Left ventricle myocardium superior (tissue), 1 donor: ENCODE data around the gene LTB4R2. TPM values are rescaled to one million over a fixed set of nuclear protein-coding genes. Genes with fewer than 3 reads are reported as not detected.
"Not testable (repeated sequence)": the region's sequence is repeated elsewhere in the genome, so short reads cannot be mapped to it uniquely, and the experiment has no call there.

Source experiments
- ATAC-seq: fragments of 200-7000 bp; cut with Tn5 transposase; one replicate; pipeline ENCODE4 v1.9.1; 2020; ENCODE audit warnings: mild to moderate bottlenecking, moderate library complexity
- DNase-seq: peaks from one replicate; pipeline ENCODE4 v3.0.0-alpha.2; 2020
- intact Hi-C: fragments of 100-400 bp; cut with micrococcal nuclease; formaldehyde crosslinking; loops from one replicate; pipeline ENCODE4 v1.11.0; 2022
- total RNA-seq: library from RNA; stranded (reverse); fragmentation: NEBNext Ultra II Directional; extraction: Animal tissue kit (Norgen Biotek cat#: 25700); gene quantifications from one replicate; pipeline ENCODE4 v1.2.1, GENCODE V29; 2021
- donor health status: DM: no; HTN: yes; CAD: no; lungs with severe emphysema.

LTB4R2 gene
- total RNA-seq, 1 donor from 2014 or later: 1.5 TPM

- intact Hi-C loops: no loop called here
- no peak for DNase-seq
- no peak for ATAC-seq
Measured at GRCh38 chr14:24314377-24315193, 4.6 kb downstream of the LTB4R2 start.

GRCh38 chr14:24315243-24315806 is 5.4 kb downstream of the LTB4R2 start:
- DNase-seq (no peak), ATAC-seq (no peak)
- intact Hi-C loops: no loop called here

GRCh38 chr14:24315807-24316596 is 6.1 kb downstream of the LTB4R2 start:
- intact Hi-C loops: no loop called here
- DNase-seq (peak; percentile 76), ATAC-seq (peak; percentile 51)

- ATAC-seq: no peak
- intact Hi-C loops: no loop called here
- DNase-seq: no peak
Measured at GRCh38 chr14:24316597-24316950, 6.6 kb downstream of the LTB4R2 start.

- ATAC-seq (no peak), DNase-seq (no peak)
- intact Hi-C loops: no loop called here
Measured at GRCh38 chr14:24317141-24317928, 7.4 kb downstream of the LTB4R2 start.

GRCh38 chr14:24321212-24321975 is 11.5 kb downstream of the LTB4R2 start:
- intact Hi-C loops: no loop called here
- DNase-seq: no peak
- ATAC-seq: no peak

- intact Hi-C loops: no loop called here
- DNase-seq (no peak), ATAC-seq (no peak)
Measured at GRCh38 chr14:24322672-24323071, 12.7 kb downstream of the LTB4R2 start.

- DNase-seq (no peak), ATAC-seq (no peak)
- intact Hi-C loops: no loop called here
Measured at GRCh38 chr14:24323341-24323740, 13.4 kb downstream of the LTB4R2 start.

- ATAC-seq (no peak), DNase-seq (no peak)
- intact Hi-C loops: no loop called here
Measured at GRCh38 chr14:24324024-24324423, 14.1 kb downstream of the LTB4R2 start.

GRCh38 chr14:24325041-24325530 is 15.1 kb downstream of the LTB4R2 start:
- DNase-seq (no peak), ATAC-seq (no peak)
- intact Hi-C loops: no loop called here

- no peak for DNase-seq
- intact Hi-C loops: no loop called here
- no peak for ATAC-seq
Measured at GRCh38 chr14:24325963-24326362, 16.0 kb downstream of the LTB4R2 start.

- intact Hi-C loops: no loop called here
- peak; percentile 21 for ATAC-seq
- no peak for DNase-seq
Measured at GRCh38 chr14:24327303-24327702, 17.4 kb downstream of the LTB4R2 start.

GRCh38 chr14:24327914-24328313 is 18.0 kb downstream of the LTB4R2 start:
- ATAC-seq, intact Hi-C loops: not testable (repeated sequence)
- peak; percentile 73 for DNase-seq

GRCh38 chr14:24329073-24329663 is 19.2 kb downstream of the LTB4R2 start:
- ATAC-seq: no peak
- intact Hi-C loops: no loop called here

GRCh38 chr14:24329736-24330135 is 19.8 kb downstream of the LTB4R2 start:
- ATAC-seq (no peak), DNase-seq (peak; percentile 73)
- intact Hi-C loops: no loop called here

More at GRCh38 chr14:24329073-24329663, 19.2 kb downstream of the LTB4R2 start:
- no peak for DNase-seq

GRCh38 chr14:24330973-24331674 is 21.2 kb downstream of the LTB4R2 start:
- intact Hi-C loops: no loop called here

GRCh38 chr14:24331731-24332267 is 21.9 kb downstream of the LTB4R2 start:
- intact Hi-C loops: loop anchor here (2.0 kb wide), 1 partner anchor 105 kb away; no protein-coding TSS in a partner anchor
- DNase-seq: no peak
- ATAC-seq: no peak

More at GRCh38 chr14:24330973-24331674, 21.2 kb downstream of the LTB4R2 start:
- DNase-seq: no peak
- no peak for ATAC-seq
